Skeletal muscle tissue (tissue), 4 donors: ENCODE results near the gene ERC2. TPM values are rescaled to one million over a fixed set of nuclear protein-coding genes. Genes with fewer than 3 reads are reported as not detected.

Experiments used
- H3K27ac ChIP-seq: one replicate; pipeline ENCODE4 v1.7.0; 2013; ENCODE audit warnings: mild to moderate bottlenecking, low read depth, low read length, inconsistent platforms
- H3K27me3 ChIP-seq, 3 donors: one replicate each; pipeline ENCODE4 v1.7.0; 2013; ENCODE audit warnings: low read length in 3 of 3; ENCODE audit not compliant: control insufficient read depth in 3 of 3, insufficient read depth in 3 of 3
- H3K36me3 ChIP-seq, 3 donors: one replicate each; pipeline ENCODE4 v1.7.0; 2013; ENCODE audit warnings: low read length in 3 of 3; ENCODE audit not compliant: control insufficient read depth in 3 of 3, insufficient read depth in 3 of 3
- H3K4me1 ChIP-seq, 3 donors: one replicate each; pipeline ENCODE4 v1.7.0; 2013; ENCODE audit warnings: low read length in 3 of 3, mild to moderate bottlenecking in 3 of 3; ENCODE audit not compliant: control insufficient read depth in 3 of 3, insufficient read depth in 3 of 3
- H3K4me3 ChIP-seq, 3 donors: one replicate each; pipeline ENCODE4 v1.7.0; 2013; ENCODE audit warnings: low read length in 3 of 3
- H3K9ac ChIP-seq, 3 donors: one replicate each; pipeline ENCODE4 v1.7.0; 2013; ENCODE audit warnings: low read length in 3 of 3, mild to moderate bottlenecking in 3 of 3, moderate library complexity in 2 of 3, low read depth in 1 of 3
- H3K9me3 ChIP-seq, 3 donors: one replicate each; pipeline ENCODE4 v1.7.0; 2013; ENCODE audit warnings: low read length in 3 of 3; ENCODE audit not compliant: control insufficient read depth in 3 of 3
- total RNA-seq: library from RNA; depleted of rRNA; stranded (reverse); fragments of >200 nt; gene quantifications from one replicate; pipeline ENCODE4 v1.2.3, GENCODE V29; 2014
- donor health status: Osteomylitis.

ERC2 gene
- total RNA-seq, 1 donor from 2014 or later, result 1.0 TPM

GRCh38 chr3:56323986-56324420, 144.3 kb downstream of the ERC2 start:
- H3K9me3 ChIP-seq, result no peaks in the 10 kb centered on the region
- H3K27me3 ChIP-seq, result peaks cover 0 to 4% (median 0%) of the 10 kb centered on the region in 3 donors
- H3K4me3 ChIP-seq, result no peak overlapping the region
- H3K36me3 ChIP-seq, result no peaks in the 10 kb centered on the region
- H3K4me1 ChIP-seq, result no peaks in the 10 kb centered on the region
- H3K27ac ChIP-seq, result no peak overlapping the region
- no peak overlapping the region for H3K9ac ChIP-seq

GRCh38 chr3:56322862-56323261, 145.4 kb downstream of the ERC2 start:
- Histone ChIP-seq H3K27ac (no peak overlapping the region), H3K9me3 (no peaks in the 10 kb centered on the region), H3K4me3 (no peak overlapping the region), H3K36me3 (no peaks in the 10 kb centered on the region), H3K9ac (no peak overlapping the region), H3K27me3 (peaks cover 0 to 4% (median 0%) of the 10 kb centered on the region in 3 donors), H3K4me1 (no peaks in the 10 kb centered on the region)

GRCh38 chr3:56321892-56322291, 146.4 kb downstream of the ERC2 start:
- Histone ChIP-seq H3K27me3 (peaks cover 0 to 3% (median 0%) of the 10 kb centered on the region in 3 donors), H3K9me3 (no peaks in the 10 kb centered on the region), H3K36me3 (no peaks in the 10 kb centered on the region), H3K9ac (no peak overlapping the region), H3K4me3 (no peak overlapping the region), H3K4me1 (no peaks in the 10 kb centered on the region), H3K27ac (no peak overlapping the region)

GRCh38 chr3:56321383-56321782, 146.9 kb downstream of the ERC2 start:
- no peak overlapping the region for H3K9ac ChIP-seq
- H3K27ac ChIP-seq, result no peak overlapping the region
- no peaks in the 10 kb centered on the region for H3K27me3 ChIP-seq
- H3K4me1 ChIP-seq, result no peaks in the 10 kb centered on the region
- H3K9me3 ChIP-seq, result no peaks in the 10 kb centered on the region
- H3K4me3 ChIP-seq, result no peak overlapping the region
- H3K36me3 ChIP-seq, result no peaks in the 10 kb centered on the region

- H3K4me3 ChIP-seq, result no peak overlapping the region
- no peaks in the 10 kb centered on the region for H3K9me3 ChIP-seq
- H3K36me3 ChIP-seq, result no peaks in the 10 kb centered on the region
- H3K9ac ChIP-seq, result no peak overlapping the region
- no peaks in the 10 kb centered on the region for H3K27me3 ChIP-seq
- H3K4me1 ChIP-seq, result no peaks in the 10 kb centered on the region
- no peak overlapping the region for H3K27ac ChIP-seq
These were observed 147.4 kb downstream of the ERC2 start for GRCh38 chr3:56320883-56321282.

- no peaks in the 10 kb centered on the region for H3K9me3 ChIP-seq
- H3K36me3 ChIP-seq, result no peaks in the 10 kb centered on the region
- peaks cover 3 to 6% (median 3%) of the 10 kb centered on the region in 3 donors for H3K4me1 ChIP-seq
- H3K4me3 ChIP-seq, result no peak overlapping the region
- no peaks in the 10 kb centered on the region for H3K27me3 ChIP-seq
- H3K9ac ChIP-seq, result no peak overlapping the region
- H3K27ac ChIP-seq, result no peak overlapping the region
These were observed 149.4 kb downstream of the ERC2 start for GRCh38 chr3:56318891-56319290.

- H3K9me3 ChIP-seq, result no peaks in the 10 kb centered on the region
- H3K9ac ChIP-seq, result no peak overlapping the region
- H3K27ac ChIP-seq, result no peak overlapping the region
- no peaks in the 10 kb centered on the region for H3K36me3 ChIP-seq
- H3K27me3 ChIP-seq, result no peaks in the 10 kb centered on the region
- peaks cover 3 to 7% (median 4%) of the 10 kb centered on the region in 3 donors for H3K4me1 ChIP-seq
- no peak overlapping the region for H3K4me3 ChIP-seq
These were observed 151.3 kb downstream of the ERC2 start for GRCh38 chr3:56316944-56317343.

GRCh38 chr3:56314842-56315241, 153.4 kb downstream of the ERC2 start:
- Histone ChIP-seq H3K4me1 (peaks cover 3 to 7% (median 4%) of the 10 kb centered on the region in 3 donors), H3K4me3 (no peak overlapping the region), H3K9me3 (no peaks in the 10 kb centered on the region), H3K27ac (no peak overlapping the region), H3K9ac (no peak overlapping the region), H3K27me3 (no peaks in the 10 kb centered on the region), H3K36me3 (no peaks in the 10 kb centered on the region)

GRCh38 chr3:56309465-56309864, 158.8 kb downstream of the ERC2 start:
- H3K27ac ChIP-seq, result no peak overlapping the region
- no peak overlapping the region for H3K4me3 ChIP-seq
- no peaks in the 10 kb centered on the region for H3K36me3 ChIP-seq
- no peaks in the 10 kb centered on the region for H3K9me3 ChIP-seq
- no peak overlapping the region for H3K9ac ChIP-seq
- H3K27me3 ChIP-seq, result no peaks in the 10 kb centered on the region
- H3K4me1 ChIP-seq, result peaks cover 0 to 4% (median 4%) of the 10 kb centered on the region in 3 donors

- Histone ChIP-seq H3K9me3 (no peaks in the 10 kb centered on the region), H3K27ac (no peak overlapping the region), H3K27me3 (no peaks in the 10 kb centered on the region), H3K4me3 (no peak overlapping the region), H3K36me3 (no peaks in the 10 kb centered on the region), H3K4me1 (no peaks in the 10 kb centered on the region), H3K9ac (no peak overlapping the region)
These were observed 159.8 kb downstream of the ERC2 start for GRCh38 chr3:56308471-56308870.

- Histone ChIP-seq H3K27ac (no peak overlapping the region), H3K36me3 (no peaks in the 10 kb centered on the region), H3K9ac (no peak overlapping the region), H3K9me3 (no peaks in the 10 kb centered on the region), H3K4me3 (no peak overlapping the region), H3K27me3 (peaks cover 0 to 4% (median 0%) of the 10 kb centered on the region in 3 donors), H3K4me1 (no peaks in the 10 kb centered on the region)
These were observed 164.2 kb downstream of the ERC2 start for GRCh38 chr3:56304069-56304468.
